Liver (tissue), 3 donors: Measurements from ENCODE around the gene NCSTN.

Experiments used
- EGR1 ChIP-seq, 2 donors: IDR thresholded peaks; 2 replicates each; pipeline ENCODE4 v1.6.1; 2016 to 2018; ENCODE audit warnings: antibody characterized with exemption in 2 of 2, low read depth in 2 of 2
- RAD21 ChIP-seq, 2 donors: IDR thresholded peaks; 2 replicates each; pipeline ENCODE4 v1.6.1; 2016; ENCODE audit warnings: antibody characterized with exemption in 2 of 2, mild to moderate bottlenecking in 2 of 2
- YY1 ChIP-seq: IDR thresholded peaks from 2 replicates; pipeline ENCODE4 v1.6.1; 2016; ENCODE audit warnings: antibody characterized with exemption, mild to moderate bottlenecking
- TF ChIP-seq, protein P1 (sequence below): fragments of 150-350 bp; IDR thresholded peaks from 2 replicates; pipeline ENCODE4 v1.5.1; 2017; ENCODE audit warnings: improper control_type of control experiment, low read depth, low read length; ENCODE audit not compliant: missing input control
- TF ChIP-seq, protein P2 (sequence below): IDR thresholded peaks from 2 replicates; pipeline ENCODE4 v1.6.1; 2016; ENCODE audit warnings: antibody characterized with exemption, mild to moderate bottlenecking
- donor health status: healthy.
- donor health status: healthy.

DNA sequence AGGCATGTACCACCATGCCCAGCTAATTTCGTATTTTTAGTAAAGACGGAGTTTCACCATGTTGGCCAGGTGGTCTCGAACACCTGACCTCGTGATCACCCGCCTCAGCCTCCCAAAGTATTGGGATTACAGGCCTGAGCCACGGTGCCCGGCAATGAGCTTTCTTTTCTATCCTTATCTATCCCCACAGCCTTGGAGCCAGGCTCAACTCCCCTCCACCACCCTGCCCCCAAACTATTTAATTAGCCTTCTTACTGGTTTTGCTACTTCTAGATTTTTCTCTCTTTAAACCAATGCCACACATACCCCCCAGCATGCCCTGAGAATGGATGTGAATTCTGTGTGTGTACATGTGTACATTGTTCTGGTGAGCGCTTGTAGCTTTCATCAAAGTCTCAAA lies 51.5 kb downstream of the NCSTN start:
- TF ChIP-seq RAD21 (IDR thresholded peaks at IDR 0.05) (no peak), YY1 (no peak), EGR1 (IDR thresholded peaks at IDR 0.05; ENCODE audit: low read depth in 2 of 2) (no peak)
- TF ChIP-seq, protein P1, sequence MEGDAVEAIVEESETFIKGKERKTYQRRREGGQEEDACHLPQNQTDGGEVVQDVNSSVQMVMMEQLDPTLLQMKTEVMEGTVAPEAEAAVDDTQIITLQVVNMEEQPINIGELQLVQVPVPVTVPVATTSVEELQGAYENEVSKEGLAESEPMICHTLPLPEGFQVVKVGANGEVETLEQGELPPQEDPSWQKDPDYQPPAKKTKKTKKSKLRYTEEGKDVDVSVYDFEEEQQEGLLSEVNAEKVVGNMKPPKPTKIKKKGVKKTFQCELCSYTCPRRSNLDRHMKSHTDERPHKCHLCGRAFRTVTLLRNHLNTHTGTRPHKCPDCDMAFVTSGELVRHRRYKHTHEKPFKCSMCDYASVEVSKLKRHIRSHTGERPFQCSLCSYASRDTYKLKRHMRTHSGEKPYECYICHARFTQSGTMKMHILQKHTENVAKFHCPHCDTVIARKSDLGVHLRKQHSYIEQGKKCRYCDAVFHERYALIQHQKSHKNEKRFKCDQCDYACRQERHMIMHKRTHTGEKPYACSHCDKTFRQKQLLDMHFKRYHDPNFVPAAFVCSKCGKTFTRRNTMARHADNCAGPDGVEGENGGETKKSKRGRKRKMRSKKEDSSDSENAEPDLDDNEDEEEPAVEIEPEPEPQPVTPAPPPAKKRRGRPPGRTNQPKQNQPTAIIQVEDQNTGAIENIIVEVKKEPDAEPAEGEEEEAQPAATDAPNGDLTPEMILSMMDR, result no peak
- TF ChIP-seq, protein P2, sequence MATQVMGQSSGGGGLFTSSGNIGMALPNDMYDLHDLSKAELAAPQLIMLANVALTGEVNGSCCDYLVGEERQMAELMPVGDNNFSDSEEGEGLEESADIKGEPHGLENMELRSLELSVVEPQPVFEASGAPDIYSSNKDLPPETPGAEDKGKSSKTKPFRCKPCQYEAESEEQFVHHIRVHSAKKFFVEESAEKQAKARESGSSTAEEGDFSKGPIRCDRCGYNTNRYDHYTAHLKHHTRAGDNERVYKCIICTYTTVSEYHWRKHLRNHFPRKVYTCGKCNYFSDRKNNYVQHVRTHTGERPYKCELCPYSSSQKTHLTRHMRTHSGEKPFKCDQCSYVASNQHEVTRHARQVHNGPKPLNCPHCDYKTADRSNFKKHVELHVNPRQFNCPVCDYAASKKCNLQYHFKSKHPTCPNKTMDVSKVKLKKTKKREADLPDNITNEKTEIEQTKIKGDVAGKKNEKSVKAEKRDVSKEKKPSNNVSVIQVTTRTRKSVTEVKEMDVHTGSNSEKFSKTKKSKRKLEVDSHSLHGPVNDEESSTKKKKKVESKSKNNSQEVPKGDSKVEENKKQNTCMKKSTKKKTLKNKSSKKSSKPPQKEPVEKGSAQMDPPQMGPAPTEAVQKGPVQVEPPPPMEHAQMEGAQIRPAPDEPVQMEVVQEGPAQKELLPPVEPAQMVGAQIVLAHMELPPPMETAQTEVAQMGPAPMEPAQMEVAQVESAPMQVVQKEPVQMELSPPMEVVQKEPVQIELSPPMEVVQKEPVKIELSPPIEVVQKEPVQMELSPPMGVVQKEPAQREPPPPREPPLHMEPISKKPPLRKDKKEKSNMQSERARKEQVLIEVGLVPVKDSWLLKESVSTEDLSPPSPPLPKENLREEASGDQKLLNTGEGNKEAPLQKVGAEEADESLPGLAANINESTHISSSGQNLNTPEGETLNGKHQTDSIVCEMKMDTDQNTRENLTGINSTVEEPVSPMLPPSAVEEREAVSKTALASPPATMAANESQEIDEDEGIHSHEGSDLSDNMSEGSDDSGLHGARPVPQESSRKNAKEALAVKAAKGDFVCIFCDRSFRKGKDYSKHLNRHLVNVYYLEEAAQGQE, result no peak
